Common myeloid progenitor, CD34-positive (primary cell): ENCODE measurements around the gene CBX1.
A peak's percentile ranks its signal among the peaks of the same experiment; 100 is the strongest.

Experiments used
- CTCF ChIA-PET: fragments of 350-600 bp; sonication (Branson Sonifier 250); formaldehyde crosslinking; loops from one replicate; lab custom pipeline; 2021; ENCODE audit warnings: antibody characterized with exemption; lab: Charles Lee
- POLR2A ChIA-PET: fragments of 350-600 bp; sonication (Branson Sonifier 250); formaldehyde crosslinking; loops from one replicate; lab custom pipeline; 2021; ENCODE audit warnings: antibody characterized with exemption; lab: Charles Lee
- DNase-seq, 3 donors: peaks; one replicate each; pipeline versions ENCODE4 v3.0.0 to v3.0.0-alpha.2; 2013
- H3K27ac ChIP-seq, 2 experiments: 1 replicate in 1 of 2; 2 replicates in 1 of 2; pipeline ENCODE4 v1.7.0; 2013; ENCODE audit warnings: inconsistent platforms in 2 of 2, low read length in 2 of 2, mild to moderate bottlenecking in 2 of 2, low read depth in 1 of 2, moderate library complexity in 1 of 2; ENCODE audit not compliant: severe bottlenecking in 2 of 2, insufficient read depth in 1 of 2, poor library complexity in 1 of 2
- H3K27me3 ChIP-seq, 5 experiments: replicated peaks in 2 of 5; 1 replicate in 3 of 5; 2 replicates in 2 of 5; pipeline versions ENCODE4 v1.6.1 to v1.7.0; 2013; ENCODE audit warnings: low read length in 4 of 5, mild to moderate bottlenecking in 2 of 5, moderate library complexity in 2 of 5, inconsistent platforms in 1 of 5; ENCODE audit not compliant: insufficient read depth in 5 of 5, control insufficient read depth in 4 of 5
- H3K36me3 ChIP-seq, 4 experiments: 1 replicate in 2 of 4; 2 replicates in 2 of 4; pipeline versions ENCODE4 v1.6.1 to v1.7.0; 2013; ENCODE audit warnings: low read length in 3 of 4, control low read depth in 1 of 4, mild to moderate bottlenecking in 1 of 4; ENCODE audit not compliant: control insufficient read depth in 4 of 4, insufficient read depth in 4 of 4
- H3K4me1 ChIP-seq, 4 experiments: 1 replicate in 3 of 4; 2 replicates in 1 of 4; pipeline versions ENCODE4 v1.6.1 to v1.7.1; 2013; ENCODE audit warnings: low read length in 3 of 4, mild to moderate bottlenecking in 3 of 4, control low read depth in 1 of 4, inconsistent platforms in 1 of 4, moderate library complexity in 1 of 4; ENCODE audit not compliant: control insufficient read depth in 4 of 4, insufficient read depth in 4 of 4; ENCODE audit errors: control extremely low read depth in 1 of 4
- H3K4me3 ChIP-seq, 7 experiments: 1 replicate in 4 of 7; 2 replicates in 3 of 7; pipeline versions ENCODE4 v1.5.1 to v1.7.0; 2013; ENCODE audit warnings: mild to moderate bottlenecking in 7 of 7, low read length in 6 of 7, moderate library complexity in 6 of 7, inconsistent platforms in 2 of 7, low read depth in 2 of 7, control low read depth in 1 of 7; ENCODE audit not compliant: insufficient read depth in 4 of 7, control insufficient read depth in 1 of 7; ENCODE audit errors: extremely low read depth in 1 of 7
- H3K9me3 ChIP-seq, 5 experiments: 1 replicate in 4 of 5; 2 replicates in 1 of 5; pipeline versions ENCODE4 v1.6.1 to v1.7.1; 2013; ENCODE audit warnings: low read length in 4 of 5, mild to moderate bottlenecking in 2 of 5, inconsistent platforms in 1 of 5, low read depth in 1 of 5, moderate library complexity in 1 of 5; ENCODE audit not compliant: control insufficient read depth in 4 of 5, insufficient read depth in 2 of 5; ENCODE audit errors: control extremely low read depth in 1 of 5
- WGBS: methylation state at CpG from one replicate; pipeline ENCODE4 v1.1.5; 2013; ENCODE audit not compliant: insufficient coverage; 5-methylcytosine and 5-hydroxymethylcytosine counted together

The CBX1 gene

GRCh38 chr17:48132385-48132784 is 31.1 kb upstream of the CBX1 start:
- H3K36me3 ChIP-seq, result no peaks in the 10 kb centered on the region
- H3K9me3 ChIP-seq, result no peaks in the 10 kb centered on the region
- ChIA-PET POLR2A (no interaction called here), CTCF (interaction anchor here (1.2 to 17.4 kb wide), 10 partner anchors 8 to 106 kb away, joined by 3 to 169 read pairs (median 4); no protein-coding TSS in a partner anchor)
- H3K27ac ChIP-seq, result no peak overlapping the region
- WGBS, result 96% methylated on average over 5 of the region's 5 CpGs
- no peak for DNase-seq
- H3K4me3 ChIP-seq, result no peak overlapping the region
- H3K4me1 ChIP-seq, result no peaks in the 10 kb centered on the region
- no peaks in the 10 kb centered on the region for H3K27me3 ChIP-seq

GRCh38 chr17:48131216-48131824 is 30.0 kb upstream of the CBX1 start:
- Histone ChIP-seq H3K36me3 (peaks cover 0 to under 1% (median 0%) of the 10 kb centered on the region in 4 experiments), H3K9me3 (no peaks in the 10 kb centered on the region), H3K27ac (no peak overlapping the region), H3K27me3 (no peaks in the 10 kb centered on the region), H3K4me1 (no peaks in the 10 kb centered on the region), H3K4me3 (no peak overlapping the region)
- 86% methylated on average over 1 of the region's 4 CpGs for WGBS
- CTCF ChIA-PET, result interaction anchor here (0.7 to 17.4 kb wide), 7 partner anchors 13 to 105 kb away, joined by 3 to 169 read pairs (median 4); no protein-coding TSS in a partner anchor
- peak; percentile 61 to 77 (median 65) for DNase-seq
- POLR2A ChIA-PET, result no interaction called here

GRCh38 chr17:48129981-48130380 is 28.7 kb upstream of the CBX1 start:
- DNase-seq, result no peak
- Histone ChIP-seq H3K4me3 (no peak overlapping the region), H3K4me1 (no peaks in the 10 kb centered on the region), H3K27me3 (no peaks in the 10 kb centered on the region), H3K27ac (no peak overlapping the region), H3K36me3 (peaks cover 0 to 7% (median 3%) of the 10 kb centered on the region in 4 experiments), H3K9me3 (no peaks in the 10 kb centered on the region)
- POLR2A ChIA-PET, result no interaction called here
- CTCF ChIA-PET, result interaction anchor here (0.6 to 17.4 kb wide), 8 partner anchors 25 to 103 kb away, joined by 3 to 169 read pairs (median 3); no protein-coding TSS in a partner anchor
- WGBS, result no CpG with 5 or more reads among the region's 5 CpGs

- Histone ChIP-seq H3K27ac (no peak overlapping the region), H3K4me3 (no peak overlapping the region), H3K9me3 (no peaks in the 10 kb centered on the region), H3K27me3 (no peaks in the 10 kb centered on the region), H3K4me1 (no peaks in the 10 kb centered on the region), H3K36me3 (peaks cover 0 to 12% (median 8%) of the 10 kb centered on the region in 4 experiments)
- 82% methylated on average over 4 of the region's 5 CpGs for WGBS
- POLR2A ChIA-PET, result interaction anchor here (0.7 kb wide), 1 partner anchor 26 kb away, joined by 3 read pairs; no protein-coding TSS in a partner anchor
- no peak for DNase-seq
- CTCF ChIA-PET, result interaction anchor here (0.9 to 17.4 kb wide), 4 partner anchors 31 to 103 kb away, joined by 3 to 169 read pairs (median 8); no protein-coding TSS in a partner anchor
Measured at GRCh38 chr17:48128400-48128799, 27.1 kb upstream of the CBX1 start.

GRCh38 chr17:48127371-48128051 is 26.2 kb upstream of the CBX1 start:
- Histone ChIP-seq H3K27ac (no peak overlapping the region), H3K36me3 (peaks cover 0 to 18% (median 17%) of the 10 kb centered on the region in 4 experiments), H3K4me3 (no peak overlapping the region), H3K9me3 (no peaks in the 10 kb centered on the region), H3K27me3 (no peaks in the 10 kb centered on the region), H3K4me1 (no peaks in the 10 kb centered on the region)
- 88% methylated on average over 8 of the region's 9 CpGs for WGBS
- DNase-seq, result no peak
- ChIA-PET CTCF (interaction anchor here (1.0 to 17.4 kb wide), 3 partner anchors 12 to 46 kb away, joined by 3 to 169 read pairs (median 4); no protein-coding TSS in a partner anchor), POLR2A (no interaction called here)

GRCh38 chr17:48126532-48126850 is 25.2 kb upstream of the CBX1 start:
- no peak for DNase-seq
- no peak overlapping the region for H3K4me3 ChIP-seq
- no peaks in the 10 kb centered on the region for H3K4me1 ChIP-seq
- no peaks in the 10 kb centered on the region for H3K27me3 ChIP-seq
- H3K9me3 ChIP-seq, result no peaks in the 10 kb centered on the region
- peaks cover 4 to 27% (median 27%) of the 10 kb centered on the region in 4 experiments for H3K36me3 ChIP-seq
- WGBS, result 100% methylated on average over 7 of the region's 7 CpGs
- no peak overlapping the region for H3K27ac ChIP-seq
- POLR2A ChIA-PET, result no interaction called here
- CTCF ChIA-PET, result interaction anchor here (1.0 to 17.4 kb wide), 4 partner anchors 13 to 100 kb away, joined by 3 to 169 read pairs (median 9); no protein-coding TSS in a partner anchor
